Ishikawa (cell line): Measurements from ENCODE around the gene MATN4.

Experiments
- CEBPB ChIP-seq: IDR thresholded peaks from 2 replicates; pipeline ENCODE4 v1.6.1; 2012
- CREB1 ChIP-seq: IDR thresholded peaks from 2 replicates; pipeline ENCODE4 v1.6.1; 2012; ENCODE audit warnings: low read depth
- EGR1 ChIP-seq: IDR thresholded peaks from 2 replicates; pipeline ENCODE4 v1.6.1; 2012
- EP300 ChIP-seq: IDR thresholded peaks from 2 replicates; pipeline ENCODE4 v1.6.1; 2012; ENCODE audit warnings: borderline replicate concordance
- FOXM1 ChIP-seq: IDR thresholded peaks from 2 replicates; pipeline ENCODE4 v1.6.1; 2012; ENCODE audit warnings: low read depth, borderline replicate concordance
- MAX ChIP-seq: IDR thresholded peaks from 2 replicates; pipeline ENCODE4 v1.6.1; 2012
- NFIC ChIP-seq: IDR thresholded peaks from 2 replicates; pipeline ENCODE4 v1.6.1; 2012
- RAD21 ChIP-seq: IDR thresholded peaks from 2 replicates; pipeline ENCODE4 v1.6.1; 2012; ENCODE audit warnings: low read depth
- REST ChIP-seq: IDR thresholded peaks from 2 replicates; pipeline ENCODE4 v1.6.1; 2012; ENCODE audit warnings: low read depth, mild to moderate bottlenecking
- TAF1 ChIP-seq: IDR thresholded peaks from 2 replicates; pipeline ENCODE4 v1.6.1; 2012; ENCODE audit warnings: low read depth, mild to moderate bottlenecking
- TCF12 ChIP-seq: IDR thresholded peaks from 2 replicates; pipeline ENCODE4 v1.6.1; 2012; ENCODE audit warnings: low read depth
- TEAD4 ChIP-seq: IDR thresholded peaks from 2 replicates; pipeline ENCODE4 v1.6.1; 2012
- USF1 ChIP-seq: IDR thresholded peaks from 2 replicates; pipeline ENCODE4 v1.6.1; 2012
- YY1 ChIP-seq: IDR thresholded peaks from 2 replicates; pipeline ENCODE4 v1.6.1; 2012; ENCODE audit warnings: low read depth
- ZBTB7A ChIP-seq: IDR thresholded peaks from 2 replicates; pipeline ENCODE4 v1.6.1; 2012; ENCODE audit warnings: low read depth

The MATN4 gene

GRCh38 chr20:45342855-45343531 lies 34.9 kb upstream of the MATN4 start:
- no peak for TF ChIP-seq TAF1
- TF ChIP-seq CEBPB, result no peak
- no peak for TF ChIP-seq YY1
- TF ChIP-seq TEAD4, result no peak
- no peak for TF ChIP-seq FOXM1
- no peak for TF ChIP-seq REST
- TF ChIP-seq TCF12, result no peak
- no peak for TF ChIP-seq ZBTB7A
- no peak for TF ChIP-seq RAD21
- TF ChIP-seq EP300, result no peak

GRCh38 chr20:45341939-45342854 lies 34.1 kb upstream of the MATN4 start:
- TF ChIP-seq ZBTB7A (peak; percentile 22; the same call in 1 of the 2 replicates), TAF1 (no peak), EP300 (peak; percentile 55; the same call in 1 of the 2 replicates), TCF12 (peak; percentile 52; the same call in 1 of the 2 replicates), REST (no peak), CEBPB (no peak), CREB1 (no peak), EGR1 (no peak), USF1 (peak; percentile 87), YY1 (no peak), MAX (peak; percentile 76), RAD21 (0 out of 2 replicates have a peak, but pooled peaks have one; percentile 2), FOXM1 (peak; percentile 32; the same call in 1 of the 2 replicates), NFIC (no peak), TEAD4 (peak; percentile 81)

- 0 out of 2 replicates have a peak, but pooled peaks have one; percentile 28 for TF ChIP-seq EGR1
- 0 out of 2 replicates have a peak, but pooled peaks have one; percentile 3 for TF ChIP-seq MAX
- 0 out of 2 replicates have a peak, but pooled peaks have one; percentile 12 for TF ChIP-seq NFIC
- peak; percentile 69 for TF ChIP-seq FOXM1
- TF ChIP-seq USF1, result no peak
- no peak for TF ChIP-seq RAD21
- peak; percentile 36; the same call in 1 of the 2 replicates for TF ChIP-seq TAF1
- no peak for TF ChIP-seq CREB1
Measured at GRCh38 chr20:45341579-45341938, 33.5 kb upstream of the MATN4 start.

GRCh38 chr20:45340951-45341350 lies 32.9 kb upstream of the MATN4 start:
- no peak for TF ChIP-seq FOXM1
- TF ChIP-seq RAD21, result no peak
- TF ChIP-seq NFIC, result no peak
- no peak for TF ChIP-seq TCF12
- TF ChIP-seq ZBTB7A, result 0 out of 2 replicates have a peak, but pooled peaks have one; percentile 5
- peak; percentile 95 for TF ChIP-seq USF1
- TF ChIP-seq TAF1, result no peak
- no peak for TF ChIP-seq CREB1
- TF ChIP-seq REST, result no peak
- TF ChIP-seq CEBPB, result no peak
- TF ChIP-seq MAX, result 0 out of 2 replicates have a peak, but pooled peaks have one; percentile 7
